K562 (cell line): ENCODE results near the gene RSBN1L. TPM values are rescaled to one million over a fixed set of nuclear protein-coding genes. Genes with fewer than 3 reads are reported as not detected.

Experiments
- ATAC-seq: fragments of 200-7000 bp; cut with Tn5 transposase; 3 replicates; pipeline ENCODE4 v1.9.1; 2020; ENCODE audit warnings: moderate library complexity
- BruUV-seq: library from RNA; stranded (reverse); fragments of 400-500 nt; replicated peaks from 2 replicates; lab custom pipeline; 2021; lab: Mats Ljungman, UMichigan
- CTCF ChIA-PET: fragments of 300-600 bp; formaldehyde crosslinking; extraction: SDS; loops from one replicate; lab custom pipeline; 2021; ENCODE audit warnings: low intra/inter-chr PET ratio; lab: Yijun Ruan, JAX
- POLR2A ChIA-PET: fragments of 300-600, 350-650 bp; sonication (Branson Sonifier 250); formaldehyde crosslinking; extraction: SDS; loops from one replicate; lab custom pipeline; 2021; ENCODE audit warnings: antibody characterized with exemption, inconsistent platforms; lab: Yijun Ruan, JAX
- DNase-seq, 4 experiments: peaks; one replicate each; pipeline versions ENCODE4 v3.0.0 to v3.0.0-alpha.2; 2011 to 2018; ENCODE audit warnings: low spot score in 3 of 4, mixed read lengths in 3 of 4; ENCODE audit errors: extremely low read depth in 1 of 4
- FAIRE-seq: peaks from 2 replicates; lab custom pipeline; 2011; peaks lifted over from hg19 to GRCh38; lab: Jason Lieb, UNC
- H2AFZ ChIP-seq: 2 replicates; pipeline ENCODE4 v1.6.0; 2011; ENCODE audit warnings: low read depth, low read length, control low read depth, inconsistent platforms
- H3K27ac ChIP-seq: fragments of 200-600 bp; 3 replicates; pipeline ENCODE4 v1.8.0; 2011; ENCODE audit warnings: low read depth, mild to moderate bottlenecking, control low read depth, inconsistent platforms, low read length, moderate library complexity, mixed read lengths; ENCODE audit errors: extremely low read depth
- H3K27me3 ChIP-seq, 2 experiments: fragments of 300-600 bp in 1 of 2; 2 replicates in 1 of 2; 3 replicates in 1 of 2; pipeline versions ENCODE4 v1.6.0 to v1.8.0; 2011; ENCODE audit warnings: inconsistent platforms in 2 of 2, low read length in 2 of 2, mild to moderate bottlenecking in 1 of 2, mixed read lengths in 1 of 2, moderate library complexity in 1 of 2; ENCODE audit not compliant: control insufficient read depth in 2 of 2, insufficient read depth in 2 of 2
- H3K36me3 ChIP-seq: fragments of 300-600 bp; 3 replicates; pipeline ENCODE4 v1.8.0; 2011; ENCODE audit warnings: mild to moderate bottlenecking, low read length, inconsistent platforms; ENCODE audit not compliant: control insufficient read depth, insufficient read depth
- H3K4me1 ChIP-seq, 2 experiments: fragments of 200-600 bp in 1 of 2; replicated peaks in 1 of 2; 2 replicates in 1 of 2; 3 replicates in 1 of 2; pipeline versions ENCODE4 v1.5.1 to v1.8.0; 2011; ENCODE audit warnings: inconsistent platforms in 2 of 2, low read length in 2 of 2, mild to moderate bottlenecking in 1 of 2, mixed read lengths in 1 of 2, moderate library complexity in 1 of 2; ENCODE audit not compliant: control insufficient read depth in 2 of 2, insufficient read depth in 2 of 2
- H3K4me2 ChIP-seq: 2 replicates; pipeline ENCODE4 v1.6.1; 2011; ENCODE audit warnings: low read length, control low read depth, inconsistent platforms, mixed read lengths; ENCODE audit not compliant: insufficient read depth
- H3K4me3 ChIP-seq: fragments of 200-600 bp; sonication (generic), shearing (Covaris generic); 2 replicates; pipeline ENCODE4 v1.5.1; 2016; ENCODE audit warnings: control low read depth, inconsistent platforms
- H3K79me2 ChIP-seq: fragments of 200-600 bp; 3 replicates; pipeline ENCODE4 v1.8.0; 2011; ENCODE audit warnings: low read length, inconsistent platforms; ENCODE audit not compliant: control insufficient read depth, insufficient read depth
- H3K9ac ChIP-seq, 2 experiments: 2 replicates each; pipeline versions ENCODE4 v1.6.0 to v1.6.1; 2011; ENCODE audit warnings: low read depth in 2 of 2, low read length in 2 of 2, control low read depth in 1 of 2, inconsistent platforms in 1 of 2, mild to moderate bottlenecking in 1 of 2, mixed read lengths in 1 of 2; ENCODE audit not compliant: insufficient read depth in 1 of 2
- H3K9me1 ChIP-seq: one replicate; pipeline ENCODE4 v1.6.0; 2011; ENCODE audit warnings: inconsistent platforms, mild to moderate bottlenecking, low read length, moderate library complexity; ENCODE audit not compliant: control insufficient read depth, insufficient read depth
- H3K9me3 ChIP-seq: replicated peaks from 2 replicates; pipeline ENCODE4 v1.5.1; 2011; ENCODE audit warnings: low read depth, low read length, inconsistent platforms; ENCODE audit not compliant: control insufficient read depth, insufficient read depth
- H4K20me1 ChIP-seq: replicated peaks from 2 replicates; pipeline ENCODE4 v1.6.1; 2011; ENCODE audit warnings: low read length, inconsistent platforms, mixed read lengths; ENCODE audit not compliant: control insufficient read depth, insufficient read depth
- ATF6 ChIP-seq: sonication (generic); formaldehyde crosslinking; IDR thresholded peaks from 2 replicates; pipeline ENCODE4 v1.4.0; 2020; ENCODE audit warnings: mild to moderate bottlenecking, missing genetic modification reagents
- BRD9 ChIP-seq: fragments of 450-650 bp; IDR thresholded peaks from 2 replicates; pipeline ENCODE4 v1.6.1; 2018; ENCODE audit warnings: low read depth; ENCODE audit not compliant: partially characterized antibody
- E2F4 ChIP-seq: sonication (generic); formaldehyde crosslinking; IDR thresholded peaks from 2 replicates; pipeline ENCODE4 v1.8.0; 2022; ENCODE audit warnings: mild to moderate bottlenecking, low read depth, missing genetic modification reagents
- HLTF ChIP-seq: fragments of 450-650 bp; IDR thresholded peaks from 2 replicates; pipeline ENCODE4 v1.6.1; 2016
- HMGXB4 ChIP-seq: sonication (generic); formaldehyde crosslinking; IDR thresholded peaks from 2 replicates; pipeline ENCODE4 v1.8.1; 2023; ENCODE audit warnings: mild to moderate bottlenecking, missing genetic modification reagents
- MYC ChIP-seq, 2 experiments: fragments of 250-450 bp in 1 of 2; sonication (Bioruptor Pico) in 1 of 2; IDR thresholded peaks; 2 replicates each; pipeline versions ENCODE4 v1.5.1 to v1.6.1; 2012 to 2021; ENCODE audit warnings: low read depth in 2 of 2, borderline replicate concordance in 1 of 2, improper control_type of control experiment in 1 of 2, low read length in 1 of 2, mild to moderate bottlenecking in 1 of 2, moderate library complexity in 1 of 2
- SIX5 ChIP-seq, 2 experiments: IDR thresholded peaks; 2 replicates each; pipeline ENCODE4 v1.6.1; 2011; ENCODE audit warnings: low read length in 2 of 2, borderline replicate concordance in 1 of 2, low read depth in 1 of 2, mild to moderate bottlenecking in 1 of 2, moderate library complexity in 1 of 2; ENCODE audit not compliant: insufficient read depth in 1 of 2
- WGBS: fragments of 100-300 bp; shearing (Covaris generic); methylation state at CpG from one replicate; pipeline ENCODE4 v1.1.6; 2016; ENCODE audit warnings: low coverage, mixed read lengths; ENCODE audit not compliant: insufficient coverage; ENCODE audit errors: missing lambda C conversion rate; 5-methylcytosine and 5-hydroxymethylcytosine counted together
- in situ Hi-C: fragments of 300-500 bp; cut with MboI; formaldehyde crosslinking; loops from 4 replicates; pipeline ENCODE4 v1.15.0; 2018; ENCODE audit warnings: inconsistent platforms, mixed read lengths
- intact Hi-C: fragments of 100-400 bp; cut with micrococcal nuclease; formaldehyde crosslinking; loops from 2 replicates; pipeline ENCODE4 v1.14.2; 2022
- polyA plus RNA-seq, 8 experiments: library from polyadenylated mRNA; depleted of rRNA in 4 of 8; stranded (reverse) in 5 of 8; unstranded in 3 of 8; fragments of >200 nt; fragmentation: Nextera tagmentation in 2 of 8; fragmentation: Illumina TruSeq in 1 of 8; extraction: Ambion mirVana in 2 of 8; extraction: Trizol in 1 of 8; gene quantifications; 2 replicates each; pipeline versions ENCODE4 v1.2.1 to v1.2.3, GENCODE V29; 2011 to 2014; ENCODE audit warnings: inconsistent platforms in 1 of 8, missing spikeins in 1 of 8
- total RNA-seq, 7 experiments: library from RNA; depleted of rRNA in 6 of 7; stranded (reverse); fragments of >200 nt in 6 of 7; fragmentation: Illumina TruSeq in 2 of 7; extraction: Trizol in 2 of 7; gene quantifications; 2 replicates each; pipeline versions ENCODE4 v1.2.1 to v1.2.3, GENCODE V29; 2011 to 2021; ENCODE audit warnings: low replicate concordance in 1 of 7

Gene RSBN1L
- total and polyA plus RNA-seq, 9 of the 15 experiments (the other 6 are each of a cell fraction or from before 2014, with no cell fraction given) = 6.2 to 35.2 (median 20.1) TPM

- TF ChIP-seq E2F4 (no peak), SIX5 (IDR thresholded peaks at IDR 0.05; ENCODE audit: borderline replicate concordance in 1 of 2, insufficient read depth in 1 of 2, low read depth in 1 of 2, low read length in 2 of 2) (no peak), BRD9 (no peak), MYC (IDR thresholded peaks at IDR 0.05; ENCODE audit: low read depth, low read length) (no peak), MYC (CRISPR knock-in tag; IDR thresholded peaks at IDR 0.05; ENCODE audit: borderline replicate concordance, low read depth) (no peak), HMGXB4 (CRISPR knock-in tag) (no peak), HLTF (no peak), ATF6 (CRISPR knock-in tag) (no peak)
- Histone ChIP-seq H3K9ac (no peak overlapping the region), H3K9me1 (no peaks in the 10 kb centered on the region), H3K4me2 (no peak overlapping the region), H3K27me3 (no peaks in the 10 kb centered on the region), H3K4me3 (no peak overlapping the region), H2AFZ (no peak overlapping the region), H4K20me1 (no peaks in the 10 kb centered on the region), H3K4me1 (no peaks in the 10 kb centered on the region), H3K27ac (no peak overlapping the region), H3K79me2 (0 out of 3 replicates have a peak, but pooled peaks cover 1% of the 10 kb centered on the region), H3K36me3 (peaks cover 44% of the 10 kb centered on the region), H3K9me3 (no peaks in the 10 kb centered on the region)
- DNase-seq (no peak), FAIRE-seq (no peak), ATAC-seq (no peak)
- in situ Hi-C loops = no loop called here
- intact Hi-C loops = no loop called here
- BruUV-seq = no TSS peak
- ChIA-PET CTCF (no interaction called here), POLR2A (interaction anchor here (0.6 kb wide), 1 partner anchor 13 kb away, joined by 3 read pairs; no protein-coding TSS in a partner anchor)
- 91% methylated on average over 6 of the region's 7 CpGs for WGBS
Observed at GRCh38 chr7:77680266-77680665, 16.0 kb upstream of the RSBN1L start.
